K562 (cell line): ENCODE results near the gene DNAJC11. TPM values are rescaled to one million over a fixed set of nuclear protein-coding genes. Genes with fewer than 3 reads are reported as not detected.

Experiments
- ATF3 ChIP-seq, 2 experiments: fragments of 450-650 bp in 1 of 2; sonication (generic) in 1 of 2; formaldehyde crosslinking in 1 of 2; IDR thresholded peaks in 1 of 2; conservative IDR thresholded peaks in 1 of 2; 2 replicates each; pipeline versions ENCODE4 v1.6.1 to v1.8.1; 2016 to 2023; ENCODE audit warnings: mild to moderate bottlenecking in 2 of 2, moderate library complexity in 2 of 2, inconsistent platforms in 1 of 2, missing genetic modification reagents in 1 of 2
- CBX3 ChIP-seq, 2 experiments: IDR thresholded peaks; 1 replicate in 1 of 2; 2 replicates in 1 of 2; pipeline ENCODE4 v1.6.1; 2012; ENCODE audit warnings: inconsistent platforms in 2 of 2, low read length in 2 of 2, borderline replicate concordance in 1 of 2, control low read depth in 1 of 2
- CHD4 ChIP-seq: fragments of 200-600 bp; sonication (generic); IDR thresholded peaks from 3 replicates; pipeline ENCODE4 v1.6.1; 2012; ENCODE audit warnings: low read depth, mild to moderate bottlenecking, mixed read lengths, low read length, inconsistent platforms; ENCODE audit not compliant: insufficient read depth, insufficient replicate concordance, poor library complexity, severe bottlenecking
- DPF2 ChIP-seq: fragments of 450-650 bp; IDR thresholded peaks from 2 replicates; pipeline ENCODE4 v1.6.1; 2016
- E2F6 ChIP-seq, 2 experiments: IDR thresholded peaks; 2 replicates each; pipeline ENCODE4 v1.6.1; 2011; ENCODE audit warnings: borderline replicate concordance in 1 of 2, control low read depth in 1 of 2, low read depth in 1 of 2, low read length in 1 of 2, mild to moderate bottlenecking in 1 of 2, mixed read lengths in 1 of 2, moderate library complexity in 1 of 2; ENCODE audit not compliant: insufficient read depth in 1 of 2, insufficient read length in 1 of 2, poor library complexity in 1 of 2, severe bottlenecking in 1 of 2; ENCODE audit errors: extremely low read depth in 1 of 2
- ELK3 ChIP-seq: fragments of 450-650 bp; formaldehyde crosslinking; IDR thresholded peaks from 2 replicates; pipeline ENCODE4 v1.4.0; 2020; ENCODE audit warnings: mild to moderate bottlenecking
- FIP1L1 ChIP-seq: fragments of 200-400 bp; formaldehyde crosslinking; IDR thresholded peaks from 2 replicates; pipeline ENCODE4 v1.6.1; 2018; ENCODE audit warnings: mild to moderate bottlenecking, low read depth, low read length; ENCODE audit not compliant: poor library complexity, severe bottlenecking
- FOXA3 ChIP-seq, 2 experiments: fragments of 450-650 bp in 1 of 2; sonication (generic) in 1 of 2; formaldehyde crosslinking; IDR thresholded peaks in 1 of 2; conservative IDR thresholded peaks in 1 of 2; 2 replicates each; pipeline versions ENCODE4 v1.4.0 to v1.8.0; 2020 to 2022; ENCODE audit warnings: mild to moderate bottlenecking in 2 of 2, missing genetic modification reagents in 1 of 2
- ILK ChIP-seq: fragments of 450-650 bp; IDR thresholded peaks from 2 replicates; pipeline ENCODE4 v1.6.1; 2016; ENCODE audit warnings: missing genetic modification characterization, low read depth, mild to moderate bottlenecking, missing compliant biosample characterization, moderate library complexity, borderline replicate concordance
- KLF13 ChIP-seq: fragments of 450-650 bp; IDR thresholded peaks from 2 replicates; pipeline ENCODE4 v1.6.1; 2016; ENCODE audit warnings: missing genetic modification characterization, low read depth, mild to moderate bottlenecking, missing compliant biosample characterization, moderate library complexity, borderline replicate concordance
- MAZ ChIP-seq, 2 experiments: fragments of 450-650 bp in 1 of 2; sonication (generic) in 1 of 2; formaldehyde crosslinking; IDR thresholded peaks in 1 of 2; conservative IDR thresholded peaks in 1 of 2; 2 replicates each; pipeline versions ENCODE4 v1.4.0 to v1.5.0; 2020; ENCODE audit warnings: mild to moderate bottlenecking in 1 of 2, missing genetic modification reagents in 1 of 2
- NCOA1 ChIP-seq: fragments of 450-650 bp; IDR thresholded peaks from 2 replicates; pipeline ENCODE4 v1.6.1; 2016; ENCODE audit warnings: low read depth
- NFE2 ChIP-seq: IDR thresholded peaks from 2 replicates; pipeline ENCODE4 v1.6.1; 2014; ENCODE audit warnings: antibody characterized with exemption, low read depth
- SMARCE1 ChIP-seq: fragments of 450-650 bp; IDR thresholded peaks from 2 replicates; pipeline ENCODE4 v1.7.1; 2016; ENCODE audit warnings: mild to moderate bottlenecking
- USF1 ChIP-seq: sonication (generic); formaldehyde crosslinking; IDR thresholded peaks from 2 replicates; pipeline ENCODE4 v1.9.0; 2022; ENCODE audit warnings: mild to moderate bottlenecking, missing genetic modification reagents
- XRCC3 ChIP-seq: fragments of 450-650 bp; IDR thresholded peaks from 2 replicates; pipeline ENCODE4 v1.6.1; 2017; ENCODE audit warnings: mild to moderate bottlenecking, moderate library complexity
- XRCC5 ChIP-seq: fragments of 200-400 bp; formaldehyde crosslinking; IDR thresholded peaks from 2 replicates; pipeline ENCODE4 v1.6.1; 2017; ENCODE audit warnings: low read depth, mild to moderate bottlenecking, low read length
- ZNF354B ChIP-seq: fragments of 250-450 bp; sonication (Bioruptor Pico); IDR thresholded peaks from 2 replicates; pipeline ENCODE4 v1.4.0; 2020
- polyA plus RNA-seq, 8 experiments: library from polyadenylated mRNA; depleted of rRNA in 4 of 8; stranded (reverse) in 5 of 8; unstranded in 3 of 8; fragments of >200 nt; fragmentation: Nextera tagmentation in 2 of 8; fragmentation: Illumina TruSeq in 1 of 8; extraction: Ambion mirVana in 2 of 8; extraction: Trizol in 1 of 8; gene quantifications; 2 replicates each; pipeline versions ENCODE4 v1.2.1 to v1.2.3, GENCODE V29; 2011 to 2014; ENCODE audit warnings: inconsistent platforms in 1 of 8, missing spikeins in 1 of 8
- total RNA-seq, 7 experiments: library from RNA; depleted of rRNA in 6 of 7; stranded (reverse); fragments of >200 nt in 6 of 7; fragmentation: Illumina TruSeq in 2 of 7; extraction: Trizol in 2 of 7; gene quantifications; 2 replicates each; pipeline versions ENCODE4 v1.2.1 to v1.2.3, GENCODE V29; 2011 to 2021; ENCODE audit warnings: low replicate concordance in 1 of 7
- TF ChIP-seq, protein P1 (sequence below): fragments of 450-650 bp; IDR thresholded peaks from 2 replicates; pipeline ENCODE4 v1.6.1; 2016; ENCODE audit warnings: borderline replicate concordance

DNAJC11 gene
- total and polyA plus RNA-seq, 9 of the 15 experiments (the other 6 are each of a cell fraction or from before 2014, with no cell fraction given), result 14.1 to 123 (median 76.6) TPM

DNA sequence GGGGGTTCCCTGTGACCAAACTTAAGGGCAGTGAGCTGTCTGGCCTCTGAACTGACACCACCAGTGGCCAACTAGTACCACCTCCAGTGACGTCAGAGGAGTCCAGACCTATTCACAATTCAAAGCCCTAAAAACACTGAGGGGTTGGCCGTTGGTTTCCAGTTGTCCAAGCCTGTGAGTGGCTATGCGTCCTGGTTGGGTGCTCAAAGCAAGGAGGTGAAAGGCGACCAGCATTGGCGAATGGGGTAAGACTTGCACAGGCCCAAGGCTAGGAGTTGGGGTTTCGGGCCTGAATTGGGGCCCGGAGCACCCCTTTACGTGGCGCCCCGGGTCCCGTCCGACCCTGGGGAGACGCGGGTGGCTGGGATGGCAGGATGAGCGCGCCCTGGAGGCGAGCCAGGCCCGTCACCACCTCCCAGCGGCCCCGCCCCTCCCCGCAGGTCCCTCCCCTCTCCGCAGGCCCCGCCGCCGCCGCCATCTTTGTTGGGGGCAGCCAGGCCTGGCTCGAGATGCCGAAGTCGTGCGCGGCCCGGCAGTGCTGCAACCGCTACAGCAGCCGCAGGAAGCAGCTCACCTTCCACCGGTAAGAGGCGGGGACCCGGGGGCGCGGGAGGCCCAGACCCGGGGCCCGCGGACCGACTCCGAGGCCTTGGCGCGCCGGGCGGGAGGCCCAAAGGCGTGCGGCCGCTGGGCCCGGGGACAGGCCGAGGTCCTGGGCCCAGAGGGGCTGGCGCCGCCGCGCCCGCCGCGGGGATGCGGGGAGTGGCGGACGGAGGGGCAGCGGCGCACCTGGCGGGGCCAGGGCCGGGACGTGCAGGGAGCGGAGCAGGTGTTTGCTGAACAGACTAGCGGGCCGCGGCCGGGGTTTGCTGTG, 76.7 kb downstream of the DNAJC11 start, which contains the start of gene THAP3 (continued):
- TF ChIP-seq FIP1L1, result peak; percentile 73
- TF ChIP-seq NFE2, result no peak
- no peak for TF ChIP-seq ELK3 (CRISPR knock-in tag)
- peak; percentile 21; the same call in 1 of the 2 replicates for TF ChIP-seq KLF13 (tag)
- TF ChIP-seq SMARCE1, result peak; percentile 45; the same call in 1 of the 2 replicates
- TF ChIP-seq XRCC3, result no peak
- TF ChIP-seq MAZ (CRISPR knock-in tag; conservative IDR thresholded peaks at IDR 0.05 in 1 of 2, IDR thresholded peaks at IDR 0.05 in 1 of 2), result peak; percentile 63 to 68
- TF ChIP-seq DPF2, result peak; percentile 45
- no peak for TF ChIP-seq USF1 (CRISPR knock-in tag)
- peak in 1 of 2 experiments; percentile 19 for TF ChIP-seq E2F6 (IDR thresholded peaks at IDR 0.05; ENCODE audit: borderline replicate concordance in 1 of 2, extremely low read depth in 1 of 2, insufficient read depth in 1 of 2, insufficient read length in 1 of 2, low read depth in 1 of 2, low read length in 1 of 2, poor library complexity in 1 of 2, severe bottlenecking in 1 of 2)
- TF ChIP-seq CHD4, result no peak
- no peak for TF ChIP-seq FOXA3 (CRISPR knock-in tag; conservative IDR thresholded peaks at IDR 0.05 in 1 of 2, IDR thresholded peaks at IDR 0.05 in 1 of 2)
- 0 out of 2 replicates have a peak, but pooled peaks have one; percentile 22 for TF ChIP-seq NCOA1
- TF ChIP-seq, protein P1, sequence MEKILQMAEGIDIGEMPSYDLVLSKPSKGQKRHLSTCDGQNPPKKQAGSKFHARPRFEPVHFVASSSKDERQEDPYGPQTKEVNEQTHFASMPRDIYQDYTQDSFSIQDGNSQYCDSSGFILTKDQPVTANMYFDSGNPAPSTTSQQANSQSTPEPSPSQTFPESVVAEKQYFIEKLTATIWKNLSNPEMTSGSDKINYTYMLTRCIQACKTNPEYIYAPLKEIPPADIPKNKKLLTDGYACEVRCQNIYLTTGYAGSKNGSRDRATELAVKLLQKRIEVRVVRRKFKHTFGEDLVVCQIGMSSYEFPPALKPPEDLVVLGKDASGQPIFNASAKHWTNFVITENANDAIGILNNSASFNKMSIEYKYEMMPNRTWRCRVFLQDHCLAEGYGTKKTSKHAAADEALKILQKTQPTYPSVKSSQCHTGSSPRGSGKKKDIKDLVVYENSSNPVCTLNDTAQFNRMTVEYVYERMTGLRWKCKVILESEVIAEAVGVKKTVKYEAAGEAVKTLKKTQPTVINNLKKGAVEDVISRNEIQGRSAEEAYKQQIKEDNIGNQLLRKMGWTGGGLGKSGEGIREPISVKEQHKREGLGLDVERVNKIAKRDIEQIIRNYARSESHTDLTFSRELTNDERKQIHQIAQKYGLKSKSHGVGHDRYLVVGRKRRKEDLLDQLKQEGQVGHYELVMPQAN, result 0 out of 2 replicates have a peak, but pooled peaks have one; percentile 16
- TF ChIP-seq CBX3 (IDR thresholded peaks at IDR 0.05; ENCODE audit: borderline replicate concordance in 1 of 2, low read length in 2 of 2), result peak in 1 of 2 experiments; percentile 35; a peak in 1 of 3 replicates
- TF ChIP-seq ATF3 (IDR thresholded peaks at IDR 0.05), result peak; percentile 81
- TF ChIP-seq ATF3 (CRISPR knock-in tag; conservative IDR thresholded peaks at IDR 0.05), result no peak; the same call in 1 of the 2 replicates
- TF ChIP-seq ZNF354B (CRISPR knock-in tag), result no peak
- no peak for TF ChIP-seq XRCC5
- no peak for TF ChIP-seq ILK (tag)
